Heart left ventricle (tissue), 13 donors: Measurements from ENCODE around the gene PTPRE.

Experiments
- POLR2A ChIP-seq, 2 donors: fragments of 450-650 bp; IDR thresholded peaks; one replicate each; pipeline ENCODE4 v1.6.1; 2017; ENCODE audit warnings: antibody characterized with exemption in 2 of 2, mild to moderate bottlenecking in 2 of 2, moderate library complexity in 2 of 2
- TF ChIP-seq, protein P1 (sequence below), 12 donors: fragments of 200-600 bp; sonication (generic) in 4 of 12; IDR thresholded peaks; one replicate each; pipeline versions ENCODE4 v1.5.0 to v1.8.0; 2018 to 2022; ENCODE audit warnings: antibody characterized with exemption in 12 of 12, mild to moderate bottlenecking in 5 of 12
- donor health status: ischemic (EF 13 %, LVEDD 7.1; RV severe dilation, severe dysfunction).
- donor health status: DM: no; HTN: yes; CAD: no.
- donor health status: DM: no; HTN: no; CAD: no.
- donor health status: ischemic (EF 25% LVEDD 6.9; RV normal size, moderate dysfunction).
- donor health status: ischemic (EF 25% LVEDD 5.7; RV mildly dilated, moderate dysfunction).
- donor health status: ischemic (EF 35%, LVEDD 5.7; RV mildly dilated, moderate dysfunction).
- donor health status: nonischemic (EF 11% LVEDD 7.7; RV severe dilation, severe dysfunction).
- donor health status: DM: yes; HTN: yes; CAD: no.
- donor health status: PGD.
- donor health status: ischemic (EF 29% LVEDD 5.4; RV normal size, mild dysfunction).
- donor health status: nonischemic (EF 23%, LVEDD 6.1; RV moderate dilation, normal function).

DNA sequence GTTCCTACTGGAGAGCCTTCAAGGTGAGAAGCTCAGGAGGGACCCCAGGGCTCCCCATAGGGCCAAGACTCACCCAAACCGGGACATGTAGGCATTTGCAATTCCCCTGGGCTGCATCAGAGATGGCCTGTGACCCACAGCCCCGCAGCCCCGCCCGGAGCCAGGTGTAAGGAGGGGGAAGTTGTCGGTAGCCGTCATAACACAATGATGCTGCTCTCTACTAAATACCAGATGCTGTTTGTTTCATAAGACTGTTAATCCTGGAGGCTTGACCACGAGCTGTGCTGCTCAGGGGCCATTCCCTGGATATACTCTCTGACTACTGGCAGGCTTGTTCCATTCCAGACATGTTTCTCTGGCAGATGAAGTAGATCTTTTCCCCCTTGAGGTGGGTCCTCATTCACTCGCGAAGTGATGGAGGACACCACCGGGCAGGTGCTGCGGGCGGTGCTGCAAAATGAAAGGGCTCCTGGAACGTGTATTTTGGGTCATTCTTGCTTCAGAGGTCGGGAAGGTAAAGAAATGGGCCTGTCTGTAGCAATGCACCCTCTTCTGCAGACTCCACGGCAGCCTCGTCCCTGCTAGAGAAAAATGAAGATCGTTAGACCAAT, 158.2 kb downstream of the PTPRE start:
- TF ChIP-seq, protein P1, sequence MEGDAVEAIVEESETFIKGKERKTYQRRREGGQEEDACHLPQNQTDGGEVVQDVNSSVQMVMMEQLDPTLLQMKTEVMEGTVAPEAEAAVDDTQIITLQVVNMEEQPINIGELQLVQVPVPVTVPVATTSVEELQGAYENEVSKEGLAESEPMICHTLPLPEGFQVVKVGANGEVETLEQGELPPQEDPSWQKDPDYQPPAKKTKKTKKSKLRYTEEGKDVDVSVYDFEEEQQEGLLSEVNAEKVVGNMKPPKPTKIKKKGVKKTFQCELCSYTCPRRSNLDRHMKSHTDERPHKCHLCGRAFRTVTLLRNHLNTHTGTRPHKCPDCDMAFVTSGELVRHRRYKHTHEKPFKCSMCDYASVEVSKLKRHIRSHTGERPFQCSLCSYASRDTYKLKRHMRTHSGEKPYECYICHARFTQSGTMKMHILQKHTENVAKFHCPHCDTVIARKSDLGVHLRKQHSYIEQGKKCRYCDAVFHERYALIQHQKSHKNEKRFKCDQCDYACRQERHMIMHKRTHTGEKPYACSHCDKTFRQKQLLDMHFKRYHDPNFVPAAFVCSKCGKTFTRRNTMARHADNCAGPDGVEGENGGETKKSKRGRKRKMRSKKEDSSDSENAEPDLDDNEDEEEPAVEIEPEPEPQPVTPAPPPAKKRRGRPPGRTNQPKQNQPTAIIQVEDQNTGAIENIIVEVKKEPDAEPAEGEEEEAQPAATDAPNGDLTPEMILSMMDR (IDR thresholded peaks at IDR 0.05): no peak
- TF ChIP-seq POLR2A (IDR thresholded peaks at IDR 0.05): no peak
